Spinal cord (tissue), 10 donors: Measurements from ENCODE around the gene CTIF. TPM values are rescaled to one million over a fixed set of nuclear protein-coding genes. Genes with fewer than 3 reads are reported as not detected.

Source experiments
- DNase-seq, 6 donors: peaks; one replicate each; pipeline versions ENCODE4 v3.0.0 to v3.0.0-alpha.2; 2013 to 2015; ENCODE audit warnings: low spot score in 6 of 6, low read depth in 4 of 6
- H3K27ac ChIP-seq: one replicate; pipeline ENCODE4 v1.5.1; 2013; ENCODE audit warnings: low read depth, low read length, control low read depth
- H3K27me3 ChIP-seq: one replicate; pipeline ENCODE4 v1.6.1; 2013; ENCODE audit warnings: low read length; ENCODE audit not compliant: control insufficient read depth, insufficient read depth
- H3K36me3 ChIP-seq: one replicate; pipeline ENCODE4 v1.6.1; 2013; ENCODE audit warnings: low read length; ENCODE audit not compliant: control insufficient read depth, insufficient read depth
- H3K4me1 ChIP-seq: one replicate; pipeline ENCODE4 v1.6.1; 2013; ENCODE audit warnings: low read length; ENCODE audit not compliant: control insufficient read depth, insufficient read depth
- H3K4me3 ChIP-seq: one replicate; pipeline ENCODE4 v1.5.1; 2013; ENCODE audit warnings: low read depth, low read length, control low read depth
- H3K9me3 ChIP-seq: one replicate; pipeline ENCODE4 v1.6.1; 2013; ENCODE audit warnings: low read length; ENCODE audit not compliant: control insufficient read depth, insufficient read depth
- WGBS: methylation state at CpG from one replicate; pipeline ENCODE4 v1.1.5; 2013; ENCODE audit warnings: missing lambda C conversion rate; ENCODE audit not compliant: insufficient coverage; 5-methylcytosine and 5-hydroxymethylcytosine counted together
- polyA plus RNA-seq, 2 donors: library from polyadenylated mRNA; unstranded; fragments of 120-200 nt; gene quantifications; one replicate each; pipeline ENCODE4 v1.2.1, GENCODE V29; 2013; ENCODE audit not compliant: insufficient read length in 2 of 2
- total RNA-seq, 2 donors: library from RNA; depleted of rRNA in 1 of 2; stranded (reverse); fragments of 120-200 nt in 1 of 2; fragments of >200 nt in 1 of 2; gene quantifications; one replicate each; pipeline versions ENCODE4 v1.2.3 to v1.2.4, GENCODE V29; 2013 to 2014
- donor health status: healthy.

The CTIF gene
- total and polyA plus RNA-seq, 4 donors: 32.5 to 106 (median 72.6) TPM

DNA sequence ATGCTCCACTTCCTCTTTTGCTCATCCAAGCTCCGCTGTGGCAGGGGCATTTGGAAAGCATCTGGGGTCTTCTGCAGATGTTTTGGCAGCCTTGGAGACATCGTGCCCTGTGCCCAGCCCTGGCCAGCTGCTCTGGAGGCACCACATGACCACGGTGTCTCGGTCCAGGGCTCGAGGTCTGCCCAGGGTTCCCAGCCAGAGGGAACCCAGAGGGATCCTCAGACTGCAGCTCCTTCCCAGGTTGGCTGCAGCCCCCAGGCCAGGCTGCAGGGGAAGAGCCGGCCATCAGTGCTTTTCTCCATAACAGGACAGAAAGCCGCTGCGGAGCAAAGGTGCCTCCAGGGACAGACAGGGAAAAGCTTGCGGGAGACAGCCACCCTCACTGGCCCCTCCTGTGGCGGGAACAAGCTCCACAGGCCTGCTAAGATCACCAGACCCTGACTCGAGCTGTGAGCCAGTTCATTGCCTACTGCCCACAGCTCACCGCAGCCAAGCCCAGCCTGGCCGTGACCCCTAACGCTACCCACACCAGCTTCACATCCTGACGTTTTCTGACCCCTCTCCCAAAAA is 337.2 kb downstream of the CTIF start:
- H3K36me3 ChIP-seq: no peaks in the 10 kb centered on the region
- WGBS: 62% methylated on average over 15 of the region's 15 CpGs
- H3K9me3 ChIP-seq: no peaks in the 10 kb centered on the region
- no peak overlapping the region for H3K27ac ChIP-seq
- DNase-seq: no peak
- H3K4me1 ChIP-seq: peaks cover 26% of the 10 kb centered on the region
- H3K27me3 ChIP-seq: peaks cover 3% of the 10 kb centered on the region
- H3K4me3 ChIP-seq: no peak overlapping the region

DNA sequence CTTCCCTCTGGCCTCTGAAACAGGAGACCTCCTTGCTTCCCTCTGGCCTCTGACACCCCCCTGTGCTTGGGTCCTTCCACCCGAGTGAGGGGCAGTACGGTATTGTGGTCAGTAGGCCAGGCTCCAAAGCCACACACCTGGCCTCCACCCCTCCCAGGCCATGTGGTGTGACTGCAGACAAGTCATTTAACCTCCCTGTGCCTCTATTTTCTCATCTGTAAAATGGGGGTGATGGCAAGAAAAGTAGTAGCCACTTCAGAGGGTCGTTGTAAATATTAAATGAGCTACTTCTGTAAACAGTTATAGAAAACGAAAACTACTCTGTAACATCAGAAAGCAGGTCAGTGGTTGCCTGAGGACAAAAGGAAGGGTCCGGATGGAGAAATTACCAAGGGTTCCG is 337.8 kb downstream of the CTIF start:
- no CpG with 5 or more reads among the region's 6 CpGs for WGBS
- H3K9me3 ChIP-seq: no peaks in the 10 kb centered on the region
- peaks cover 26% of the 10 kb centered on the region for H3K4me1 ChIP-seq
- no peaks in the 10 kb centered on the region for H3K36me3 ChIP-seq
- H3K4me3 ChIP-seq: no peak overlapping the region
- no peak for DNase-seq
- H3K27me3 ChIP-seq: peaks cover 3% of the 10 kb centered on the region
- no peak overlapping the region for H3K27ac ChIP-seq

DNA sequence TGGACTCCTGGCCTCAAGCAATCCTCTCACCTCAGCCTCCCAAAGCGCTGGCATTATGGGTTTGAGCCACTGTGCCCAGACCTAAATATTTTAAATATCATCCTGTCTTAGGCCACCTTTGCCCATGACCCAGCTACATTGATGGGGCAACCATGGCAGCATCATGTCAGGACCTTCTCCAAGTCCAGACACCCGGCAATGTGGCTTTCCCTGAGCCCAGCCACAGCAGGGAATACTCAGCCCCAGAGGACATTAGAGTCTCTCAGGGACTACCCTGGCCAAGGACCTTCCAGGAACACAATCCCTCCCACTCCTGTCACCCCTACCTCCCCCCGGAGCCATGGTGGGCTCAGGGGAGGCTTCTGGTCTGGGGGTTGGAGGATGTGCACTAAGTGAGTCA is 339.1 kb downstream of the CTIF start:
- DNase-seq: no peak
- Histone ChIP-seq H3K9me3 (no peaks in the 10 kb centered on the region), H3K4me1 (peaks cover 22% of the 10 kb centered on the region), H3K4me3 (no peak overlapping the region), H3K27me3 (peaks cover 3% of the 10 kb centered on the region), H3K36me3 (no peaks in the 10 kb centered on the region), H3K27ac (no peak overlapping the region)
- WGBS: 100% methylated on average over 2 of the region's 3 CpGs

DNA sequence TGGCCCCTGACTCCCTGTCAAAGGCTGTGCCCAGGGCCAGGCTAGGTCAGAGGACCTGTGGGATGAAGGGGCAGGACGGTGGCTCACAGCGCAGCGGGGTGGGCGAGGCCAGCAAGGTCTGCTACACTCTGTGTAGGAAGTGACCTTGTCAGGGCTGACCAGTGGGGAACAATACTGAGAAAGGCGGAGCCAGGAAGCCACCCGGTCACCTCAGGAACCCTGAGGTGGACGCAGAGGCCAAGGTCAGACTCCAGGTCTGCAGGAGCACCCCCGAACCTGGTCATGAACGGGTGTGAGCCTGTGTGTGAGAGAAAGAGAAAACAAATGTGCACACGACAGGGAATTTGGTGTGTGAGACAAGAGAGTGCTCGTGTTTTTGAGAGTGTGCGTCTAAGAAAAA is 339.6 kb downstream of the CTIF start:
- no peak overlapping the region for H3K4me3 ChIP-seq

DNA sequence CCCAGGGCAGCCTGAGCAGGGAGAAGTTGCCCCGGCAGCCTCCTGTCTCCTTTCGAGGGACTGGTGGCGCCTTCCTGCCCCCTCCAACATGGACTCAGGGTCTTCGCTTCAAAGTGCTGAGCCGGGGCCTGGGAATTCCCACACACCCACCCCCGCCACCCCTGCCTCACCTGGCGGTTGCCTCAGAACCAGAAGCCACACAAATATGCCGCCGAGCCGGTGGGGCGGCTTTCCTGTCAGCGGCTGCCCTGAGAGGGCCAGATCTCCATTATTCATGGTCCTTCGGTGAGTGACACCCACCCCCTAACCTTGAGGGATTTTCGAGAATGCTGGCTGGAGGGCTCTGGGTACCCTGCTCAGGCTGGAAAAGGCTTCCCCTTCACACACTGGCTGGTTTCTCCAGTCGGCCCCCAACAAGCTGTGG is 340.2 kb downstream of the CTIF start:
- Histone ChIP-seq H3K27ac (no peak overlapping the region), H3K27me3 (peaks cover 3% of the 10 kb centered on the region), H3K4me1 (peaks cover 22% of the 10 kb centered on the region), H3K9me3 (no peaks in the 10 kb centered on the region), H3K4me3 (no peak overlapping the region), H3K36me3 (no peaks in the 10 kb centered on the region)
- 48% methylated on average over 11 of the region's 15 CpGs for WGBS
- no peak for DNase-seq

More for the DNA sequence above, 339.6 kb downstream of the CTIF start:
- WGBS: 62% methylated on average over 11 of the region's 12 CpGs
- Histone ChIP-seq H3K4me1 (peaks cover 22% of the 10 kb centered on the region), H3K9me3 (no peaks in the 10 kb centered on the region), H3K27ac (no peak overlapping the region), H3K36me3 (no peaks in the 10 kb centered on the region), H3K27me3 (peaks cover 3% of the 10 kb centered on the region)
- no peak for DNase-seq

DNA sequence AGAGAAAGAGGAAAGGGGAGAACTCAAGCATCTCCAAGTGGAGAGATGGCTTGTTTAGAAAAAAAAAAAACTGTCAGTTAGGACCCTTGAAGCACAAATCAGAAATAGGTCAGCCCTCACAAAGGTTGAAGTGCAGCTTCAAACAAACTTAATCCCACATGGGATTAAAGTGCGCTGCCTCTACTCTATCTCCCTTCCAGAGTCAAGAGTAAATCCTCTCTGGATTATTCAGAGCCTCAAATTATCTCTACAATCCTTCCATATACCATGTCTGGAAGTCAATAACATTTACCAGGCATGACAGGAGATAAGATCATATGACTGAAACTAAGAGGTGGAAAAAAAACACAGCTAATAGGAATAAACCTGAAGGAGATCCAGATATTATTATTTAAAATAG is 342.1 kb downstream of the CTIF start:
- no CpG with 5 or more reads among the region's 1 CpG for WGBS
- no peaks in the 10 kb centered on the region for H3K9me3 ChIP-seq
- H3K27ac ChIP-seq: no peak overlapping the region

DNA sequence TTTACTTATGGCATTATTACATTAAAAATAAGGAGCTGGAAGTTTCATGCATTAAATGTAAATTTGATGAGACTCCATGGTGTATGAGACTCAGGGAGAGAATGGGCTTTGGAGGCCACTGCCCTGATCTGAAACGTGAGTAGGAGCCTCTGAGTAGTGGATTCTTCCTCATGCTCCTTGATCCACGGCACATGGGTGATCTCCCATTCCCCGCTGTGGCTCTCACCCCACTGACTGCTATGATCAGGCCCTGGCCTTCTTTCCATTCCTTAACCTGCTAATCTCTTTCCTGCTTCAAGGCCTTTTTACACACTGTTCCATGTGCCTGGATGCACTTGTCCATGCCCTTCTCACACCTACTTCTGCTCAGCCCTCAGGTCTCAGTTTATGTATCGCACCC is 343.5 kb downstream of the CTIF start:
- Histone ChIP-seq H3K27me3 (peaks cover 3% of the 10 kb centered on the region), H3K36me3 (no peaks in the 10 kb centered on the region), H3K4me1 (peaks cover 12% of the 10 kb centered on the region), H3K9me3 (no peaks in the 10 kb centered on the region), H3K4me3 (no peak overlapping the region), H3K27ac (no peak overlapping the region)
- WGBS: 90% methylated on average over 3 of the region's 4 CpGs
- no peak for DNase-seq

More for the DNA sequence above, 342.1 kb downstream of the CTIF start:
- Histone ChIP-seq H3K4me3 (no peak overlapping the region), H3K4me1 (peaks cover 16% of the 10 kb centered on the region), H3K36me3 (no peaks in the 10 kb centered on the region), H3K27me3 (peaks cover 3% of the 10 kb centered on the region)
- no peak for DNase-seq

DNA sequence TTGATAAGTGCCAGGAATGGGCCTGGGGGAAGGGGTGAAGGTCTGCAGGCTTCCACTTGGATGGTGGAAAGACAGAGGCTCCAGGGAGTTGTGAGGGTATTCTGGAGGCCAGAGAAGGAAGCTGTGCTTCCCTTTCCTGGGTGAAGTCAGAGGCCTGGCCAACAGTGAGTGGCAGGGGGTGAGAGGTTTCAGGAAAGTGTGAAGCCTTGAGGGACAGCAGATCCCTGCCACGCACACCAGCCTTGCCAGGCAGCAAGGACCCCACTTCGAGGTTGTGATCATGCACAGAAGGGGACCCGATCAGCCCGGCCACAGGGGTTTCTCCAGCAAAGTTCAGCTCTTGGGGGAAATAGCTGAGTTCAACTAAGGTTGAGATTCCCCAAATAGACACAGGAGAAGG is 345.5 kb downstream of the CTIF start:
- no peak overlapping the region for H3K27ac ChIP-seq
- no peaks in the 10 kb centered on the region for H3K36me3 ChIP-seq
- H3K4me3 ChIP-seq: no peak overlapping the region
- H3K9me3 ChIP-seq: no peaks in the 10 kb centered on the region
- no peak for DNase-seq
- peaks cover under 1% of the 10 kb centered on the region for H3K27me3 ChIP-seq
- WGBS: 95% methylated on average over 4 of the region's 4 CpGs
- peaks cover 29% of the 10 kb centered on the region for H3K4me1 ChIP-seq

DNA sequence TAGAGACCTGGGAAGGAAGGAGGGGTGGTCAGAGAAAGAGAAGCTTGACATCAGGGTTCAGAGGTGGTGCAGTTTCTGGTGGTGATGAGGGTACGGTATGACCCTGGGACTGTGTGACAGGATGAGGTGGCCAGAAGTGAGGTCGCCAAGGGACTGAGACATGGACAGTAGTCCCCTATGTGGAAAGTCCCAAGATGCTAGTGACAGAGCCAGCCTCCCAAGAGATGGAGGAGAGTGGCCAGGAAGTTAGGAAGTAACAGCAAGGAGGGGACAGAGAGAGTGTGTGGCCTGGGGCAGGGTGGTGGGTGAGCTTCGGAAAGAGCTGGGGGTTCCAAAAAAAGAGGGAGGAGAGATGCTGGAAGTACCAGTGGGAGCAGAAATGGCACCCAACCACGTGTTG is 345.9 kb downstream of the CTIF start:
- Histone ChIP-seq H3K4me3 (no peak overlapping the region), H3K9me3 (no peaks in the 10 kb centered on the region), H3K27me3 (no peaks in the 10 kb centered on the region), H3K4me1 (peaks cover 33% of the 10 kb centered on the region), H3K27ac (no peak overlapping the region), H3K36me3 (no peaks in the 10 kb centered on the region)
- DNase-seq: no peak
- WGBS: 91% methylated on average over 4 of the region's 4 CpGs

DNA sequence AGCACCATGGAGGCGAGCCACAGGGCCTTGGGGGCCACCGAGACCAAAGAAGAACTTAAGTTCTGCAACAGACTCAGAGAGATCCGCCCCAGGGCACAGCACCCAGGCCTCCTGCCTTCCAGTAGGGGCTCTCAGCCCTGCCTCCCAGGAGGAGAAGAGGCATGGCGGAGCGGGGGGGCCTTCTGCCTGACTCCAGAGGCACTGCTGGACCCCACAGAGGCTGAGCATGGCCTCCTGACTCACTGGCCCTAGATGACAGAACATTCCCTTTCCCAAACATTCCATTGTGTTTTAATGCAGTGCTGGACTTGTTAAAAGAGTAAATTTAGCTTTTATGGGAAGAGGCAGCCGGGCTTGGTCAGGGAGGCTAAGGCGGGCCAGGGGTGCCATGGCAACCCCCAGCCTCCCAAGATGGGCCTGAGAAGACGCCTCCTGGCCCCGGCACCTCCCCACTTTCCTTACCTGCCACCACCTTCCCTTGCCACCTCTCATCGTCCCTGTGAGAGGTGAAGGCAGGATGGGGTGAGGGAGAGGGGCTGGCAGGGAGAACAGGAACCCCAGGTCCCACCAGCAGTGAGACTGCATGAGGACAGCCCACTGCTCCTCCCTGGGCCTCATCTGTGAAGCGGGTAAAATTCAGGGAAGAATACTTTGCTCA is 346.6 kb downstream of the CTIF start:
- Histone ChIP-seq H3K27ac (no peak overlapping the region), H3K4me3 (no peak overlapping the region), H3K9me3 (no peaks in the 10 kb centered on the region), H3K27me3 (no peaks in the 10 kb centered on the region), H3K4me1 (peaks cover 39% of the 10 kb centered on the region), H3K36me3 (no peaks in the 10 kb centered on the region)
- WGBS: 74% methylated on average over 4 of the region's 11 CpGs
- DNase-seq: no peak
